RWPE1 (cell line): ENCODE data around the gene C1orf105.
"Not testable (repeated sequence)": the region's sequence is repeated elsewhere in the genome, so short reads cannot be mapped to it uniquely, and the experiment has no call there.

Source experiments
- CTCF ChIA-PET: fragments of 350-600 bp; sonication (Branson Sonifier 250); formaldehyde crosslinking; extraction: SDS; loops from one replicate; lab custom pipeline; 2021; lab: Yijun Ruan, JAX
- POLR2A ChIA-PET: fragments of 400-600 bp; formaldehyde crosslinking; extraction: SDS; loops from one replicate; lab custom pipeline; 2020; ENCODE audit warnings: antibody characterized with exemption; ENCODE audit not compliant: low non-redundant PET; lab: Yijun Ruan, JAX
- DNase-seq: peaks from one replicate; pipeline ENCODE4 v3.0.0; 2012; ENCODE audit warnings: low spot score
- H3K27ac ChIP-seq: fragments of 450-650 bp; 2 replicates; pipeline ENCODE4 v1.5.1; 2017
- TF ChIP-seq, protein P1 (sequence below): fragments of 450-650 bp; conservative IDR thresholded peaks from 2 replicates; pipeline ENCODE4 v1.5.1; 2017; ENCODE audit warnings: low read depth, mild to moderate bottlenecking

Gene C1orf105

DNA sequence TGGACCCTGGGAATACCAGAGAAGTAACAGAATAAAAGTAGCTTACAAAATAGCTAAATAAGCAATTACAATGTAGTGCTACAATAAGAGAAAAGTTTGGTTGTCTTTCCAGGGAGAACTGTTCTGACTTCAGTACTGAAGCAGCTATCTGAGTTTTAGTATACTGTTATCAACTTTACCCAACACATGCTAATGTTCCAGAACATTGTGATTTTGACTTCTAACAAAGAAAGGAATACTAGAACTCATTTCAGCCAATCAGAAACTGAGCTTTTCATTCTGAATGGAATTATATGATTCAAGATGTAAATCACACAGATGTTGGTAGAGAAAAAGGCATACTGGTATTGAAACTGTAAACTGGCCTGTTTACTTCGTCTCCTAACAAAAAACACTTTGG lies at the start of gene C1orf105:
C1orf105 (plus strand) TSS at position 301 of the 400 bp plus-strand sequence. CDS start 201 bp downstream, outside the sequence.
- ChIA-PET CTCF (interaction anchor here (0.6 to 0.8 kb wide), 6 partner anchors 9 to 645 kb away, joined by 3 to 4 read pairs (median 4); no protein-coding TSS in a partner anchor), POLR2A (no interaction called here)
- TF ChIP-seq, protein P1, sequence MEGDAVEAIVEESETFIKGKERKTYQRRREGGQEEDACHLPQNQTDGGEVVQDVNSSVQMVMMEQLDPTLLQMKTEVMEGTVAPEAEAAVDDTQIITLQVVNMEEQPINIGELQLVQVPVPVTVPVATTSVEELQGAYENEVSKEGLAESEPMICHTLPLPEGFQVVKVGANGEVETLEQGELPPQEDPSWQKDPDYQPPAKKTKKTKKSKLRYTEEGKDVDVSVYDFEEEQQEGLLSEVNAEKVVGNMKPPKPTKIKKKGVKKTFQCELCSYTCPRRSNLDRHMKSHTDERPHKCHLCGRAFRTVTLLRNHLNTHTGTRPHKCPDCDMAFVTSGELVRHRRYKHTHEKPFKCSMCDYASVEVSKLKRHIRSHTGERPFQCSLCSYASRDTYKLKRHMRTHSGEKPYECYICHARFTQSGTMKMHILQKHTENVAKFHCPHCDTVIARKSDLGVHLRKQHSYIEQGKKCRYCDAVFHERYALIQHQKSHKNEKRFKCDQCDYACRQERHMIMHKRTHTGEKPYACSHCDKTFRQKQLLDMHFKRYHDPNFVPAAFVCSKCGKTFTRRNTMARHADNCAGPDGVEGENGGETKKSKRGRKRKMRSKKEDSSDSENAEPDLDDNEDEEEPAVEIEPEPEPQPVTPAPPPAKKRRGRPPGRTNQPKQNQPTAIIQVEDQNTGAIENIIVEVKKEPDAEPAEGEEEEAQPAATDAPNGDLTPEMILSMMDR = no peak
- no peak within 1 kb of the TSS for H3K27ac ChIP-seq
- no peak for DNase-seq

GRCh38 chr1:172371646-172372045 lies 48.8 kb upstream of the C1orf105 start:
- CTCF ChIA-PET, POLR2A ChIA-PET, H3K27ac ChIP-seq, DNase-seq: not testable (repeated sequence)

DNA sequence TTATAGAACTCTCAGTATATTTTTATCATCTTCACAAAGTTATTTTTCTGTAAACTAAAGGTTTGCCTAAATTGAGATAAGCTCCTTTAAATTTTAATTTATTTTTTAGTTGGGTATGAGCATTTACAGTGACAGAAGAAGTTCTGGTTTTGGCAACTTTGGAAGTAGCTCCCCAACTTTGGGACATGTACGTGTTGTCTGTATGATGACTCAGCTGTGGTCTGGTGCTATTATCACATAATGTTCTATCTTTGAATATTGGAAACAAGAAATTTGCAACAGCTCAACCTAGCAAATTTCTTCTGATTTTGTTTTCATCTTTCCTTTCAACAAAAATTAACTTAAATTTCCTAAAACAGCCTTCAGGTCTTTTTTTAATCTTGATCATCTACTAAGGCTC lies 46.6 kb upstream of the C1orf105 start:
- ChIA-PET POLR2A (no interaction called here), CTCF (no interaction called here)
- H3K27ac ChIP-seq = no peak overlapping the region
- TF ChIP-seq, protein P1 = no peak
- no peak for DNase-seq

- ChIA-PET CTCF (interaction anchor here (0.6 kb wide), 1 partner anchor 662 kb away, joined by 3 read pairs; no protein-coding TSS in a partner anchor), POLR2A (no interaction called here)
- TF ChIP-seq, protein P1 = no peak
- no peak for DNase-seq
- no peak overlapping the region for H3K27ac ChIP-seq
These were observed 45.3 kb upstream of the C1orf105 start for GRCh38 chr1:172375211-172375631.

DNA sequence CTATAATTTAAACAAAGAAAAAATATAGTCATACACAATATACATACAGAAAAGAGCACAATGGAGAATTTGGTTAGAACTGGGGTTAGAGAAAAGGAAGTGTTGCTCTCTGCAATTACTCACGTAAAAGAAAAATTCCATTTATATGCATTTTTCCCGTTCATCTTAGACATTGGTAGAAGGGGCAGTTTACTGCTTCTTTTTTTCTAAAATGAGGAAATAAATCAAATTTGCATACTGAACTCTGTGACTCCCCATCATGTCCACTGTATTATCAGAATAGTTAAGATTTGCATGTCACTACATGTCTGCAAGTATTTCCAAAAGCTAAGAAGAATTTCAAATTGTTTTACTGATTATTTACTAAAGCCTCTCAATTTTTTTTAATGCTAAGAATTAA lies 44.1 kb upstream of the C1orf105 start:
- CTCF ChIA-PET = no interaction called here
- POLR2A ChIA-PET = no interaction called here
- H3K27ac ChIP-seq = no peak overlapping the region
- TF ChIP-seq, protein P1 = no peak
- no peak for DNase-seq

DNA sequence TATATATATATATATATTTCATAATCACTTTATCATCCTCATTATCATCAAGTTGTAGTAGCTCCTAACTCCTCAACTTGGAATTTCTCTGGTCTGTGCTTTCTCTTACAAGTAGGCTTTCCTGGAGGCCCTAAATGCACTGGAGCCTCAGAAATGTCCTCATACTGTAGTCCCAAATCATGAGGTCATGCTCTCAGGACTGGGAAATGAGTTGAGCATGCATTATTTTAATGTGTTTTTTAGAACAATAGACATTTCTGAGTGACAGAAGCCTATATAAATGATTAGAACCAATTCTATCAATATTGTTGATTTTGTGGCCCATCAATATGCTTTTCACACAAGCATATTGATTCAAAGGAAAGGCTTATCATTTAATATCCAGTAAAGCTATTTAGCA lies 42.9 kb upstream of the C1orf105 start:
- POLR2A ChIA-PET = no interaction called here
- CTCF ChIA-PET = no interaction called here
- DNase-seq = no peak
- TF ChIP-seq, protein P1 = no peak
- H3K27ac ChIP-seq = no peak overlapping the region

DNA sequence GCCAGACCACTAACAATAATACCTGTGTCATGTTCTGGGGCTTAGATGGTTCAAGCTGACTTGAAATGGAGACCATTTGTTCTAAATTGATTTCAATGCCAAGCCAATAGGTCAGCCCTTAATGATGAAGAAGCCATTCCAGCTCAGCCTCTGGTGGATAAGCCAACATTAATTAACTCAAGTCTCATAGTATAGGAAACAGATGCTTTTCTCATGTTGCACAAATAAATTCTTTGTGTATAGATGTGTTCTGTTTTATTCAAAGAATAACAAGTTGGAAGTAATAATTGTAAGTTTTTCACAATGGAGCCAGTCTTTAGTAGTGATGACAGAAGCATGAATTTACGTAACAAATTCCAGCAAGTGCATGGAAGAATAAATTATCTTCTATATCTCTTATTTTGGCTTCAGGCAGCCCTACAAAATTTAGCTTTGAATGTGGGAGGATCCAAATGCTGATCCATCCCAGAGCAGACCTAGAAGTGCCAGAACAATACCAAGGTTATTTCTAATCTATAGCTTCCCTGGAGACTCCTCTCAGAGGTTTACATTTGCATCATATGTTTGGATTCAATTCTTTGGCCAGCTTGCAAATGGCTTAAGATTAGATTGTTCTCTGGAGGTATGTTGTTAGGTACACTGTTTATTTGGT lies 42.2 kb upstream of the C1orf105 start:
- ChIA-PET POLR2A (no interaction called here), CTCF (no interaction called here)
- H3K27ac ChIP-seq = no peak overlapping the region
- DNase-seq = no peak
- TF ChIP-seq, protein P1 = no peak
